ENCODE results near the gene TMC5.

DNA sequence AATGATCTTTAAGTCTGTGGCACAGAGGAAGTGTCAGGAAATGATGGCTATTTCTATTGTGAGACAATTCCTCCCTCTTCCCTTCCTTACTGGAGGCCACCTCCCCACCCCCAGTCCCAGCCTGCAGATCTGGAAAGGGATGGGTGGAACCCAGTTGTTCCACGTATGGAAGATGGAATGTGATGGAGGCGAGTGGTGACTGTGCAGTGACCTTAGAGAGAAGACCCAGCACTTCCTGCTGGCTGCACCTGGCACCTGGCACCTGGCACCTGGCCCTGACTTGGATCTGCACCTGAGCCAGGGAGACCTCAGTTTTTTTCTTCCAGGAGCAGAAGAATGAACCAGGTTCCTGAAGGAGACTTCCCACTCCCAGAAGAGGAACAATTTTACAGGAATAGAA, 33.0 kb upstream of the TMC5 start:
- TF ChIP-seq, protein P1, sequence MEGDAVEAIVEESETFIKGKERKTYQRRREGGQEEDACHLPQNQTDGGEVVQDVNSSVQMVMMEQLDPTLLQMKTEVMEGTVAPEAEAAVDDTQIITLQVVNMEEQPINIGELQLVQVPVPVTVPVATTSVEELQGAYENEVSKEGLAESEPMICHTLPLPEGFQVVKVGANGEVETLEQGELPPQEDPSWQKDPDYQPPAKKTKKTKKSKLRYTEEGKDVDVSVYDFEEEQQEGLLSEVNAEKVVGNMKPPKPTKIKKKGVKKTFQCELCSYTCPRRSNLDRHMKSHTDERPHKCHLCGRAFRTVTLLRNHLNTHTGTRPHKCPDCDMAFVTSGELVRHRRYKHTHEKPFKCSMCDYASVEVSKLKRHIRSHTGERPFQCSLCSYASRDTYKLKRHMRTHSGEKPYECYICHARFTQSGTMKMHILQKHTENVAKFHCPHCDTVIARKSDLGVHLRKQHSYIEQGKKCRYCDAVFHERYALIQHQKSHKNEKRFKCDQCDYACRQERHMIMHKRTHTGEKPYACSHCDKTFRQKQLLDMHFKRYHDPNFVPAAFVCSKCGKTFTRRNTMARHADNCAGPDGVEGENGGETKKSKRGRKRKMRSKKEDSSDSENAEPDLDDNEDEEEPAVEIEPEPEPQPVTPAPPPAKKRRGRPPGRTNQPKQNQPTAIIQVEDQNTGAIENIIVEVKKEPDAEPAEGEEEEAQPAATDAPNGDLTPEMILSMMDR (IDR thresholded peaks at IDR 0.05): no peak
- TF ChIP-seq POLR2A (IDR thresholded peaks at IDR 0.05) (no peak), POLR2AphosphoS5 (IDR thresholded peaks at IDR 0.05) (peak in 1 of 2 donors; percentile 32), EP300 (IDR thresholded peaks at IDR 0.05) (no peak)

Measured in upper lobe of left lung (tissue), 4 donors.